HG03571 (cell line): Measurements from ENCODE around the gene AGAP5.
A peak's percentile ranks its signal among the peaks of the same experiment; 100 is the strongest.

ENCODE experiments used
- ATAC-seq: cut with Tn5 transposase; IDR thresholded peaks from one replicate; pipeline ENCODE4 v1.9.1; 2021; ENCODE audit not compliant: unreplicated experiment

The AGAP5 gene

GRCh38 chr10:73634421-73634820, 63.5 kb downstream of the AGAP5 start:
- no peak for ATAC-seq

GRCh38 chr10:73629165-73629564, 68.7 kb downstream of the AGAP5 start:
- no peak for ATAC-seq

GRCh38 chr10:73628405-73628804, 69.5 kb downstream of the AGAP5 start:
- no peak for ATAC-seq

GRCh38 chr10:73627300-73627699, 70.6 kb downstream of the AGAP5 start:
- no peak for ATAC-seq

GRCh38 chr10:73625884-73626752, 71.8 kb downstream of the AGAP5 start:
- ATAC-seq = peak; percentile 98

GRCh38 chr10:73625004-73625883, 72.7 kb downstream of the AGAP5 start:
- peak; percentile 28 for ATAC-seq
